GM21529 (cell line): Measurements from ENCODE around the gene PAPOLG.

Experiments
- ATAC-seq: cut with Tn5 transposase; IDR thresholded peaks from one replicate; pipeline ENCODE4 v1.9.1; 2021; ENCODE audit not compliant: unreplicated experiment

PAPOLG gene

GRCh38 chr2:60821587-60822302, 65.7 kb downstream of the PAPOLG start:
- no peak for ATAC-seq

- no peak for ATAC-seq
Measured at GRCh38 chr2:60822987-60823386, 66.9 kb downstream of the PAPOLG start.

GRCh38 chr2:60823694-60824305, 67.7 kb downstream of the PAPOLG start:
- ATAC-seq, result no peak

DNA sequence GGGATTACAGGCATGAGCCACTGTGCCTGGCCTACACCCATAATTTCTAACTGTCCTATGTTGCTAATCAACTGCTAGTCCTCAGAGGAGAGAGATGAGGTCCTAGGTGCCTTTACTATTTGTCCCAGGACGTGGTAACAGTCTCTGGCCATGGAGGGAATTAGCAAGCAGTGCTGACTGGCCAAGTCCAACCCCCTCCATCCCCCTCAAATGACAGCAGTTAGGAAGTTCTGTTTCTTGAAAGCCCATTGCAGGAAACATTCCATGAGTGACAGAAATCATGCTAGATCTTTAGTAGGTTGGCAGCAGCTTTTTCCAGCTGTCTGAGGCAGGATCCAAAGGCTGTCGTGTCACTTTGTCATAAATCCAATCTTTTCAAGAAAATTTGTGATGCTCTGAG, 69.6 kb downstream of the PAPOLG start:
- ATAC-seq, result no peak

DNA sequence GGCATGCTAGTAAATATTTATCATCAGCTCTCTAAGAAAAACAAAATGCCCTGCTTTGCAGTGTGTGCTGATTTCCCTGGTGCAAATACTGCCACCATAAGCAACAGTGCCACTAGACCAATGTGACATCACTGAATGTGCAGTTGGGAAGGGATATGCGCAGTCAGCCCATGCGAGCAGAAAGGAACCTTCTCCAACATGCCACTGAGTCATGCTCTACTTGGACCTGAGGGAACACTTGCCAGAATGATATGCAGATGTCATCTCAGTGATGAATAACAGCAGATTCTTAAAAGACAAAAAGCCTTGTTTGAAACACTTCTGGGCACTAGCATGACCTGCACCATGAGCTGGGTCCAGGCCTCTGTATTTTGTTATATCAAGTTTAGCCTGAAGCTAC, 70.0 kb downstream of the PAPOLG start:
- no peak for ATAC-seq

DNA sequence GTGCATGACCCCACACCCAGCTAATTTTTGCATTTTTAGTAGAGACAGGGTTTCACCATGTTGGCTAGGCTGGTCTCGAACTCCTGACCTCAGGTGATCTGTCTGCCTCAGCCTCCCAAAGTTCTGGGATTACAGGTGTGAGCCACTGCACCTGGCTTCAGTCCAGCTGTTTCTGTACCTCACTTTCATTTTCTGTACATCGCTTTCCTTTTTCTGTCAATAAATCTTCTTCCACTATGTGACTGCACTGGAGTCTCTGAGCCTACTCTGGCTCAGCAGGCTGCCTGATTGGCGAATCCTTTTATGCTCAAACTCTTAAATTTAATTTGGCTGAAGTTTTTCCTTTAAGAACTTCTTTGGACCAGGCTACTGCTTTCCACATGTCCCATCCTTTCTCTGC, 70.8 kb downstream of the PAPOLG start:
- ATAC-seq, result peak; percentile 53

DNA sequence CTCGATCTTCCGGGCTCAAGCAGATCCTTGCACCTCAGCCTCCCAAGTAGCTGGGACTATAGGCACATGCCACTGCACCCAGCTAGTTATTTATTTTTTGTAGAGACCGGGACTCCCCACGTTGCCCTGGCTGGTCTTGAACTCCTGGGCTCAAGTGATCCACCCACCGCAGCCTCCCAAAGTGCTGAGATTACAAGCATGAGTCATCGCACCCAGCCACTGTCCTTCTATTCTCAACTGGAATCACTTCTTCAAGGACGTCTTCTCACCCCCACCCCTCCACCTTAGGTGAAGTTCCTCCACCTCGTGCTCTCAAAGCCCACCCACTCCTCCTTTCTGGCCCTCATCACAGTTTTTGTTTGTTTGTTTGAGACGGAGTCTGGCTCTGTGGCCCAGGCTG, 71.3 kb downstream of the PAPOLG start:
- no peak for ATAC-seq

GRCh38 chr2:60830991-60831390, 74.9 kb downstream of the PAPOLG start:
- no peak for ATAC-seq

DNA sequence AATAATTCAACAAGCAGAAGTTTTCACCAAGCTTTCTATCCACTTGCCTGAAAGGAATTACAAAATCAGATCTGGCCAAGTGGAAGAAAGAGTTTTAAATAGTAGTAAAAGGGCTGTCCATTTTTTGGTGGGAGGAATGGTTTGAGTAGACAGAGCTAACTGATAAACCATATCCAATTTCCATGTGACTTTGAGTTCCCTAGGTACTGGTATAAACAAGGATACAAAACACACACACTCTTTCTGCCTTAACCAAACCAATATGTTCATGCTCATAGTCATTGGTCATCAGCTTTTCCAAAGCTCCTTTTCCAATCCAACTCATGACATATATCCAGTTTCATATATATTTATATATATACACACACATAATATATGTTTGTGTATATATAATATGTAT, 75.9 kb downstream of the PAPOLG start:
- ATAC-seq, result no peak

- no peak for ATAC-seq
Measured at GRCh38 chr2:60832621-60833020, 76.6 kb downstream of the PAPOLG start.

DNA sequence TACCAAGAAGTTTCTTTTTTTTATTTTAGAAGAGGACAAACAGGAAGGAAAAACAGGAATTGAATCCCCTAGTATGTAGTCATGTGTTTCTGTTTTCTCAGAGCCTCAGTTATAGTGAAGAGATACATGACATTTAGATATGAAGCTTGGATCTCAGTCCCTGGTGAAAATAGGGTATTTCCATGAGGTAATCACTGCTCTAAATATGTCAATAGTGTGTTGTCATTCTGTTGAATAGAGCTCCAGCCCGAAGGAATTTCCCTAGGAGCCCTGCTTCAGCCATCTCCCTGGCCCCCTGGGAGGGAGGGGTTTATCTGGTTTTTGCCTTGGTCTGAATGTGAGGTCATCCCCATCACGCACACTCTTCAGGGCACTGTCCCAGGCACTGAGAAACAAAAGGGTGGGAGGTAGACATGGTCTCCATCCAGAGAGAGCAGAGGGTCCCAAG, 78.2 kb downstream of the PAPOLG start:
- ATAC-seq, result peak; percentile 35

DNA sequence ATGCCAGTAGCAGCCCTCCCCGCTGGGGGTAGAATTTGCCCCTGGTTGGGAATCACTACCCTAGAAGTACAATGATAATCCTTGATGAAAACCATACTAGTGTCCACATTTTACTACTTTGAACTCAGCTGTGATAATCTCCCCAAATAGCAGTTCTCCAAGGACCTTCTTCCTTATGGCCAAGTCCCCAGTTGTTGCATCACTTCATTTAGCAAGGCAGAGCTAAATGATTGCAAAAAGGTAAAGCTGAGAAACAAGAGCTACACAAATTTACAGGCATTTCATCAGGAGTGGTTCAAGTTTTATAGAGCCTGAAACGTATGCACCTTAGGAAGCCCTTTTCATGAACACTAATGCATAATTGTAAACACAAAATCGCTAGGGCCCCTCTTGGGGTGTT, 80.4 kb downstream of the PAPOLG start:
- no peak for ATAC-seq

DNA sequence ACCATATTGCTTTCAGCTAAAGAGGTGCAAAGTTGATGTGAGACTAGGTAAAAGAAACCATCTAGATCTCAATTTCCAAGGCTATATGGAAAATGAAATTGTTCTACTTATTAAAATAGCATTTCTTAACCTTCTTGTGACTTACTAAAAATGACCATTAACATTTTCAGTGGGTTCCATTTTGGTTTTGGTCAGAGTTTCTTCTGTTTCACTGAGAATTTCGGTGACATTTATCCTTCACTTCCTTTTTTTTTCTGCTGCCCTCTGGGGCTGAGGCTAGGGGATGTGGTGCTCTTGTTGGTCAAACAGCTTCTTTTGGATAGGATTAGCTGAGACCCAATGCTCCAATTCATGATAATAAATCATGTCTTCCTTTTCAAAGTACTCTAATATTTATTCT, 81.1 kb downstream of the PAPOLG start:
- ATAC-seq, result peak; percentile 25

DNA sequence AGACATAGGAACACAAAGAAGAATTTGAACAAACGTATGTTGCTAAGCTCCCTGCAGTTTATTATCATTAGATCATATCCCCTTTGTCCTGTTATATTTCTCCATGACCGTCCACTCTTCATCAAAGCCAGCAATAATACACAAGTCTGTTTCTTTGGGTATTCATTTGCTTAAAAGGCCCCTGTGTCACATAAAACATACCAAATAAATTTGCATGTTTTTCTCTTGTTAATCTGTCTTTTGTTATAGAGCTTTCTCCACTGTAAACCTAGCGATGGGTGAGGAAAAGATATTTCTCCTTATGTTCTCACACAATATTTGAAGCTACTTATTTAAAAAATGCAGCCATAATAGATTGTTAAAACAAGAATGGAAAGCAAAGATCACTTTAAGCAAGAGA, 82.4 kb downstream of the PAPOLG start:
- ATAC-seq, result no peak

DNA sequence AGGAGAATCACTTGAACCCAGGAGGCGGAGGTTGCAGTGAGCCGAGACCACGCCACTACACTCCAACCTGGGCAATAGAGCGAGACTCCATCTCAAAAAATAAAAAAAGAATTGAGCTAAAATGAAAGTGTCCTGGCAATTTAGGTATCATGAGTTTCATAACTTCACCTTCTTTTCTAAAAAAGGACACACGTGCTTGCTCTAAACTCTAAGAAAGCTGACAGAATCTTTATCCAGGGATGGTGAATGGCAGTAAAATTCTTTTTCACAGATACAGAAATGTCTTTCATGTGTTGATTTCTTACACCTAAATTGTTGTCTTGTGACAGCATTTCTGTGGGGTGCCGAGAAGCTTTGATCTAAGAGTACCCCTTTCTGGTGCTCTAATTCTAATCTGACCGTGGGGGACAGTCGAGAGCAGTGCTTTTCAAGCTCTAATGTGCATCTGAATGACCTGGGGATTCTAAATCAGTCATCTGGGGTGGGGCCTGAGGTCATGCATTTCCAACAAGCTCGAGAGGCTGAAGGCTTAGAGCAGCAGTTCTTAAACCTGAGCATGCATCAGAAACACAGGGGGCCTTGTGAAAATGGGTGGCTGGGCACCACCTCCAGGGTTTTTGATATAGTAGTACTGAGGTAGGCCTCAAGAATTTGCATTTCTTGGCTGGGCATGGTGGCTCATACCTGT, 83.2 kb downstream of the PAPOLG start:
- ATAC-seq, result peak; percentile 48

GRCh38 chr2:60840880-60841279, 84.8 kb downstream of the PAPOLG start:
- peak; percentile 46 for ATAC-seq

GRCh38 chr2:60843006-60843405, 86.9 kb downstream of the PAPOLG start:
- no peak for ATAC-seq

DNA sequence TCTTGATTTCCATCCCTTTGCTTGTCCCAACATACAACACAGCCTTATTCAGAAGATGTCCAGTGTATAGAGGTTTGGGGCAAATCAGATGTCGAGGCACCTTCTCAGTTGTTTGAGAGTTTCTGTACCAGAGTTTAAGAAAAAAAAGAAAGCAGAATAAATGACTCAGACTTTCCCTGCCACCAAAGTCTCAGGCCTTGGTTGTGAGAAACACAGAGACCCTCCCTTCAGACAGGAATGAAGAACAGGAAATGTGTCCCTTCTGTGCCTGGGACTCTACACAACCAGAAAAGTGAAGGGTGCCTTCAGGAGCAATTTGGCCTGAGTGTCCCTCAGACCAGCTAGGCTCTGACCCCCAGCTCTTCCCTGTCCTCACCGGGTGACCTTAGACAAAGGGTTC, 88.0 kb downstream of the PAPOLG start:
- no peak for ATAC-seq

DNA sequence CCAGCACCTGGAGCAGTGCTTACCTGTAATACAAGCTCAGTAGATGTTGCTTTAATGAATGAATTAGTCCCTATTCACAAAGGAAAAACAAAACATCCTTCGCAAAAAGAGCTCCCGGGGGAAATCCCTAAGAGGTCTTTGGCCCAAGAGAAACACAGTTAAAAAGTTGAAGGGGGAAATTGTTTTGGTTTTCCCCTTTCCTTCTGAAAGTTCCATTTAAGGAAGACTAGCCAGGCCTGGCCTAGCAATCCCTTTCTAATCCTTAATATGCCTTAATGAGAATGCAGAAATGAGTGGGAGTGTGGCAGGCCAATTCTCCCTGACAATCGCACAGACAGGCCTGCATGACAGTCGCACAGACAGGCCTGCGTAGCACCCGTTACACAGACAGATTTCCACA, 91.8 kb downstream of the PAPOLG start:
- no peak for ATAC-seq
